Measurements from ENCODE around the gene ZNF136.

The ZNF136 gene

DNA sequence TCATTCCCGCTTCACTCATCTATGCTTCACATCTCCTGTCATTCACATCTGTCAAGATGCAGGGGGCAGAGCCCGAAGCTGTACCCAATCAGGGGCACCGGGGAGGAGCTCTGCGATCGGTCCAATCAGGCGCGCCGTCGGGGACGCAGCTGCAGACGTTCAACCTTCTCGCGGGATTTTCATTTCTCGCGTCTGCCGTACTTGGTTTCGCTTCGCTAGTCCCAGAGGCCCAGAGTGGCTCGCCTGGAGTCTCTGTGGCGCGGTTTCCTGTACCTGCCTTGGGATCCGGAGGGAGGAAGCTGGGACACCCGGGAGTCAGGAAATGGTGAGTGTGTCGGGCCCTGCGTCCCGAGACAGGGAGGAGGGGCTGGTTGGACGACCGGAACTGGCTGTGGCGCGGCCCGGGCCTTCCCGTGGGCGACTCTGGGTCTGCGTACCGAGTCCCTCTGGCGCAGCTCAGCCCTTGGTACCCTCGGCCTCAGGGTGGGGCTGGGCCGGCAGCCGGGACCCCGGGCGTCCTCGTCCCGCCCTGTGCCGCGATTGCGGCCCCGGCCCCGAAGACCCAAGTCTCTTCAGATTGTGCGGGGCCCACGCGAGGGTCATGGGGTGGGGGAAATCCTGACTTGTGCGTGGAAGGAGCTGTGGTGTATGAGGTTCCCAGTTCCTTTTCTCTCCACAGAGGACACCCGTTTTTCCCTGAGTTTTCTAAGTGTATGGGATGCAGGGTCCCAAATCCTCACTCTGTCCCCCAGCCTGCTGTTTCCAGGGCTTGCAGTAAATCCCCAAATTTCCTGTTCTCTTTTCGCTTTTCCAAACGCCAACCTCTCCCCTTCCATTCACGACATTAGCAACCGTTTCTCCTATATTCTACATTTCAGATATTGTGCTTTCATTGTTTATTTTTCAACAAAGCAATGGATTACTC, at the start of gene ZNF136:
ZNF136 (plus strand) TSS at position 215 of the 925 bp plus-strand sequence; CDS start at position 323, 108 bp downstream.
- peak; percentile 93 to 94 for DNase-seq (ENCODE audit: low read depth in 2 of 2)

DNA sequence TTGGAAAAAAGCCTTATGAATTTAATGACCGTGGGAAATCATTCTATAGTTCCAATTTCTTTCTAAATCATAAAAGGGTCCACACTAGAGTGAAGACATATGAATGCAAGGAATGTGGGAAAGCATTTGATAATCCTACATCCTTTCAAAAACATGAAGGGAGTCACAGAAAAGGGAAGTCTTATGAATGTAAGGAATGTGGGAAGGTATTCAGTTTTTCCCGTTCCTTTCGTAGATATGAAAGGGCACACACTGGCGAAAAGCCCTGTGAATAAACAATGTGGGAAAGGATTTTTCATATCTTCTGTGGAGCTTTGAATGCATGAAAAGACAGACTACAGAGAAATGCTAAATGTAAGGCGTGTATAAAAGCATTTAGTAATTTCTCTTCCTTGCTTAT, 49.8 kb upstream of the ZNF136 start:
- no peak for DNase-seq (ENCODE audit: low read depth in 2 of 2)

DNA sequence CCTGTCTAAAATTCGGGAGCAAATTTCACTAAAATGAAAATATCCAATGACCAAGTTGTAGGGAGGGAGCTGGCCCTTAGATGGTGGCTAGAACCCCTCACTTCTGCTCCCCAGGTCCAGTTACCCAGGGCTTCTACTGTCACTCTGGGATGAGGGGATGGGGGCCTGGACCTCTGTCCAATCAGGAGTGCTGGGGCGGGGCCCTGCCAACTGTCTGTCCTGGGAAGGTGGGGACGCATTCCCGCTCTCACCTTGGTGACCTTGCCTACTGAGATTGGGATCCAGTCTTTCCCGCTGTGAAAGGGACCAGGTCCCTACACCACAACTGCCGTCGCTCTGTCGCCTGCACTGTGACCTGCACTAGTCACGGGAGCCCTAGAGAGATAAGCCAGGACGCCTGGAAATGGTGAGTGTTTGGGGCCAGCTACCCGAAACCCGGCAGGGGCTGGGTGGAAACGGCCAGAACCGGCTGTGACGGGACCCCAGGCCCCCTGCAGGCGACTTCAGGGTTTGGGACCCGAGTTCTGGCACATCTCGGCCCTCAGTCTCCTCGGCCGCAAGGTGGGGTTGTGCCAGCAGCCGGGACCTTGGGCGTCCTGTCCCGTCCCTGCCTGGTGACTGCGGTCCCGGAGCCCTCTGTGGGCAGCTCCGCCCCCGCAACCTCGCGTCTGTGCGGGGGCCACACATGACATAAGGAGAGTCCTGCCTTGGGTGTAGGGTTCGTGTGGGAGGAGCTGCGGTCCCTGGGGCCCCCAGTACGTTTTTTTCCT, 45.5 kb upstream of the ZNF136 start:
- DNase-seq (ENCODE audit: low read depth in 2 of 2): no peak

DNA sequence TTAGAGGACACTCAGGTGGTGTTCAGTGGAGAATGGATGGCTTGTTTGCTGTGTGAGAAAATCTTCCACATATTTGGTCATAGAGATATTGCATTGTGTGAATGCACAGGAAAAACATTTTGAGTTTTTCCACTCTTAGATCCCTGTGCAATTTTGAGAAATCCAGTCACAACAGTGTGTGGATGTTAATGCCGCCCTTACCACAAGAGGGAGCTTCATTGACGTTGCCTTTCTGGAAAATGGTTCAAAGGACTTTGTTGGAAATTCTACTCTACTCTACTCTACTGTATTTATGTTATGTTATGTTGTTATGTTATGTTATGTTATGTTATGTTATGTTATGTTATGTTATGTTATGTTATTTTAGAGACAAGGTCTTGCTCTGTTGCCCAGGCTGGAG, 36.2 kb upstream of the ZNF136 start:
- DNase-seq (ENCODE audit: low read depth in 2 of 2): no peak

DNA sequence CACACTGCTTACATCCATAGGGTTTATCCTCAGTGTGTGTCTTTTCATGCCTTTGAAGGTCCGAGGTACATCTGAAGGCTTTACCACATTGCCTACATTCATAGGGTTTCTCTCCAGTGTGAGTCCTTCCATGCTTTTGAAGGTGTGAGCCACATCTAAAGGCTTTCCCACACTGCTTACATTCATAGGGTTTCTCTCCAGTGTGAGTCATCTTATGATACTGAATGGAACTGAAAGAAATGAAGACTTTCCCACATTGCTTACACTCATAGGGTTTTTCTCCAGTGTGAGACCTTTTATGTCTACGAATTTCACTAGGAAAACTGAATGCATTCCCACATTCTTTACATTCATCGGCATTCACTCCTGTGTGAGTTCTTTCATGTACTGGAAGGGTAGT, 29.8 kb upstream of the ZNF136 start:
- DNase-seq (ENCODE audit: low read depth in 2 of 2): no peak

DNA sequence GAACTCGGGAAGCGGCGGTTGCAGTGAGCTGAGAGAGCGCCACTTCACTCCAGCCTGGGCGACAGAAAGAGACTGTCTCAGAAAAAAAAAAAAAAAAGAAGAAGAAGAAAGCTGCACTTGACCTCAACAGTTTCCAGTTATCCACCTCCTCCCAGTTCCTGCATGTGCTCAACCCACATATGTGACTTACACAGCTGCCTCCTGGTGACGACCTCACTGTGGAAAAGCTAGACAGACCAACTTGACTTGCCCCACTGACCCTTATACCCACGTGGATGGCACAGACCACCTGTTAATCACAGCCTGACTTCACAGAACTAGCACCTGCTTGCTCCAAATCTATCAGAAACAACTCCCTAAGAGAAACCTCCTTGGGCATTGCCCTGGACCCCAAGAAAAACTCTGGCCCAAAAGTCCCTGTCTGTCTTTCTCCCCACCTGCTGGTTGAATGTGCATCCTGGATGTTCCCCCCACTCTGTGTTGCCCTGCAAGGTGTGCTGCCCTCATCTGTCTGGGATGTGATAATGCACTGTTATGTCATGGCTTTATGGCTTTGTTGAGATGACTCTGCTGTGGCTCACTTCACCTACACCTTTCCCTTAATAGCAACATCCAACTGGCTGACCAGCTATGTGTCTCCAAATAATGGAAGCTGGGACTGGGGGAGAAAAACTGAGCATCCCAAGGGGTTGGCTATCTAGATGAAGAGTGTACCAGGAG, 25.5 kb upstream of the ZNF136 start:
- peak in 1 of 2 donors; percentile 18 for DNase-seq (ENCODE audit: low read depth in 2 of 2)

DNA sequence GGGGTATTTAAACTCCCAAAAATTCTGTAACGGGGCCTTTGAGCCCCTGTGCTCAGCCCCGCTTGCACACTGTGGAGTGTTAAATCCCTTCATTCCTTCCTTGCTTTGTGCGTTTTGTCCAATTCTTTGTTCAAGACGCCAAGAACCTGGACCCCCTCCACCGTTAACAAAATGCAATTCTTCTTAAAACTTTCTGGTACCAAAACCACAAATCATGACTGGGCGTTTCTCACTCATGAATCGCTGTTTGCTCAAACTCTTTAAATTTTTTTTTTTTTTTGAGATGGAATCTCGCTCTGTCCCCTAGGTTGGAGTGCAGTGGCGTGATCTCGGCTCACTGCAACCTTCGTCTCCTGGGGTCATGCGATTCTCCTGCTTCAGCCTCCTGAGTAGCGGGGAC, 23.6 kb upstream of the ZNF136 start:
- no peak for DNase-seq (ENCODE audit: low read depth in 2 of 2)

DNA sequence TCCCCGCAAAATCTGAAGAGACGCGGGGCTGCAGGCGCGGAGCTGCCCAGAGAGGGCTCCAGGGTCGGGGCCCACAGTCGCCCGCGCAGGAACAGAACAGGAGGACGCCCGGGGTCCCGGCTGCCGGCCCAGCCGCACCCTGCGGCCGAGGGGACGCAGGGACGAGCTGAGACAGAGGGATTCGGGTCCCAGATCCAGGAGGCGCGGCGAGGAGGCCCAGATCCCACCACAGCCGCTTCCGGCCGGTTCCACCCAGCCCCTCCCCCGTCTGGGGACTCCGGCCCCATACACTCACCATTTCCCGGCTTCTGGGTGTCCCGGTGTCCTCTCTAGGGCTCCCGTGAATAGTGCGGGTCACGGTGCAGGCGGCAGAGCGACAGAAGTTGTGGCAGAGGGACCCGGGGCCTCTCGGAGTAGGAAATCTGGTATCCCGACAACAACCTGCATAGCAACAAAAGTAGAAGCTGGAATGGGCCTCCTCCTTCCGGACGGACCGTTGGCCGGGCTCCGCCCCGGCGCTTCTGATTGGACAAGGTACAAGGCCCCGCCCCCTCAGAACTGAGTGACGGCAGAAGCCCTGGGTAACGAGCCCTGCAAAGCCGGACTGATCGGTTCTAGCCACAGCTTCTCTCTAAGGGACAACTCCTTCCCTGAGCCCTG, 22.9 kb upstream of the ZNF136 start, which contains the start of gene ZNF20:
ZNF20 (minus strand) TSS at position 466 of the 660 bp plus-strand sequence; CDS start at position 298, 168 bp downstream.
- peak; percentile 82 to 92 for DNase-seq (ENCODE audit: low read depth in 2 of 2)

DNA sequence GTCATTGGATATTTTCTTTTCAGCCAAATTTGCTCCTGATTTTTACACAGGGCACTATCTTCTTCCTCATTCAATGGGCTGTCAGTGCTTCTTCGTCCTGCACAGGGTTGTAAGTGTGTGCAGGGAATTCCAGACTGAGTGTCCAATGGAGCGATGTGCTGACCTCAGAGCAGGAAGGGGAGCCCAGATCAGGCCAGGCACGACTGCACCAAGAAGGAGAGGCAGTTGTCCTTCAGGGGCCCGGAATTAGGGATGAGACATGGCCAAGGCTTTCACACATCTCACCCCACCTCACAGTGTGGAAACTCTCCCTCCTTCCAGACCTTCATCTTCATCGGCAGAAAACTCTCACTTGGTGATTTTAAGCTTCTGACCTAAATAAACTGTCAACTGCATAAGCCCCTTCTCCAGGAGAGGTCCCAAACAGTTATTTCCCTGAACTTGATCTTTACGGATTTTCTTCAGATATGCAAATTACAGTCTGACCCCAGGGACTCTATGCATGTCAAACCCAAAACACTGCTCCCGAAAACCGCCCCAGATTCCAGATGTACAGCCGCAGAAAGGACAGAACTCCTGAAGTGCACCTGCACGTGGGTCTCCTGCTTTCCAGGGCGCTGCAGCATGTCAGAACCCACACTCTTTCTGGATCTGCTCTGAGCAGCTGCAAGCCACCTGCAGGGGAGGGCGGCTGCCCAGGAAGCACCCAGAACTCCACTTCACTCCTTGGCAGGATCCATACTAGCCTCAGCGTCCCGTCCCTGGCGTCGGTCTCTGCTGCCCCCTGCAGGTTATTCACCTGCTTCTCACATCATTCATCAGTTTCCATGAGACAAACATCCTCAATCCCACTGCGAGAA, 22.1 kb upstream of the ZNF136 start:
- DNase-seq (ENCODE audit: low read depth in 2 of 2): peak; percentile 71 to 80

DNA sequence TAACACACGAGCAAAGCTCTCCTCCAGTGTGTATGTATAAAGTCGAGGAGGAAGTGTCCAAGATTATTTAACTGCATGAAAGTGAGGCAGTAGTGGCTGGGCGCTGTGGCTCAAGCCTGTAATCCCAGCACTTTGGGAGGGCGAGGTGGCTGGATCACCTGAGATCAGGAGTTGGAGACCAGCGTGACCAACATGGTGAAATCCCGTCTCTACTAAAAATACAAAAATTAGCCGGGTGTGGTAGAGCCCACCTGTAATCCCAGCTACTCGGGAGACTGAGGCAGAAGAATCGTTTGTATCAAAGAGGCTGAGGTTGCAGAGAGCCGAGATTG, 21.5 kb upstream of the ZNF136 start:
- no peak for DNase-seq (ENCODE audit: low read depth in 2 of 2)

DNA sequence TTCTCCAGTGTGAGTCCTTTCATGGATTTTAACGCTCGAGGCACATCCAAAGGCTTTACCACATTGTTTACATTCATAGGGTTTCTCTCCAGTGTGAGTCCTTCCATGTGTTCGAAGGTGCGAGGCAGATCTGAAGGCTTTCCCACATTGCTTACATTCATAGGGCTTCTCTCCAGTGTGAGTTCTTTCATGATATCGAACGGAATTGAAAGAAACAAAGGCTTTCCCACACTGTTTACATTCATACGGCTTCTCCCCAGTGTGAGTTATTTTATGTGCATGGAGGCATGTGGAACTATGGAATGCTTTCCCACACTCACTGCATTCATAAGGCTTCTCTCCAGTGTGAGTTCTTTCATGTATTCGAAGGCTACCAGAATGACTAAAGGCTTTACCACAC, 17.5 kb upstream of the ZNF136 start:
- DNase-seq (ENCODE audit: low read depth in 2 of 2): no peak

DNA sequence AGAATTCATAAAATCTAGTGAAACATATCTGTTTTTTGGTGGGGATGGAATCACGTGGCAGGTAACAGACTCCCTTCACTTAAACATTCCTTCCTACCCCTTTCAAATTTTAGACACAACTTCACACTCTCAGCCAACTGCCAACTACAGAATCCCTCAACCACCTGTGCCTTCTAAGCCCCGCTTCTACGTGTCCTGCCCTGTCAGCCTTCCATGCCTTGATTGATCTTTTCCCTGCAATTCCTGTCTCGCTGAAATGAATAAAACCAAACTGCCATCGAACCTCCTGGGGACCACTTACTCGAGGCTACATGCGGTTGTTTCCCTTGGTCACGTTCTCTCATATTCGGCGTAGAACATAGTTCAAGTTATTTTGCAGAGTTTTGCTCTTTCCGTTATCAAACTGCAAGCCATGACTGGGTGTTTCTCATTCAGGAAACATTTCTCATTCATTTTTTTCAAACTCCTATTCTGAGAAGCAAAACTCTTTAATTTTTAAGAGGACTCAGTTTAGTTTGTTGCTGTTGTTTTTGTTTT, 7.5 kb upstream of the ZNF136 start:
- DNase-seq (ENCODE audit: low read depth in 2 of 2): no peak

DNA sequence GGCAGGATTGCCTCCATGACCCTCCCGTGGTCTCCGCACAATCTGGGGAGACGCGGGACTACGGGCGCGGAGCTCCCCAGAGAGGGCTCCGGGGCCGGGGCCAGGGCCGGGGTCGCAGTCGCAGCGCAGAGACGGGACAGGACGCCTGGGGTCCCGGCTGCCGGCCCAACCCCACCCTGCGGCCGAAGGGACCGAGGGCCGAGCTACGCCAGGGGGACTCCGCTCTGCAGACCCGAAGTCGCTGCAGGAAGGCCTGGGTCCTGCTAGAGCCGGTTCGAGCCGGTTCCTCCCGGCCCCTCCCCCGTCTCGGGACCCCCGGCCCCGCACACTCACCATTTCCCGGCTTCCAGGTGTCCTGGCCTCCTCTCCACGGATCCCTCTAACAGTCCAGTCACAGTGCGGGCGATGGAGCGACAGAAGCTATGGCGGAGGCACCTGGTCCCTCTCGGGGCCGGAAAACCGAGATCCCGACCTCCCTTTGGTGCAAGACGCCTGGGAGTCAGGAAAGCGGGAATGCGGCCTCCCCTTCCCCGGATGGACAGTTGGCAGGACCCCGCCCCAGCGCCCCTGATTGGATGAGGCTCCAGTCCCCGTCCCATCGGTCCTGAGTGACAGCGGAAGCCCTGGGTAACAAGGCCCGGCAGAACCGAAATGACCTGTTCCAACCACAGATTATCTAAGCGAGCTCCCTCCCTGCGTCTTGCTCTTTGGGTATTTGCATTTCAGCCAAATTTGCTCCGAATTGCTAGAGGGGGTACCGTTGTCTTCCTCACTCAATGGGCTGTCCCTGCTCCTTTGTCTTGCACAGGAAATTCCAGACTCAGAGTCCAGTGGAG, 6.5 kb upstream of the ZNF136 start, which contains the start of gene ZNF625:
ZNF625 (minus strand) TSS at position 512 of the 836 bp plus-strand sequence; CDS start at position 336, 176 bp downstream.
- DNase-seq (ENCODE audit: low read depth in 2 of 2): no peak

DNA sequence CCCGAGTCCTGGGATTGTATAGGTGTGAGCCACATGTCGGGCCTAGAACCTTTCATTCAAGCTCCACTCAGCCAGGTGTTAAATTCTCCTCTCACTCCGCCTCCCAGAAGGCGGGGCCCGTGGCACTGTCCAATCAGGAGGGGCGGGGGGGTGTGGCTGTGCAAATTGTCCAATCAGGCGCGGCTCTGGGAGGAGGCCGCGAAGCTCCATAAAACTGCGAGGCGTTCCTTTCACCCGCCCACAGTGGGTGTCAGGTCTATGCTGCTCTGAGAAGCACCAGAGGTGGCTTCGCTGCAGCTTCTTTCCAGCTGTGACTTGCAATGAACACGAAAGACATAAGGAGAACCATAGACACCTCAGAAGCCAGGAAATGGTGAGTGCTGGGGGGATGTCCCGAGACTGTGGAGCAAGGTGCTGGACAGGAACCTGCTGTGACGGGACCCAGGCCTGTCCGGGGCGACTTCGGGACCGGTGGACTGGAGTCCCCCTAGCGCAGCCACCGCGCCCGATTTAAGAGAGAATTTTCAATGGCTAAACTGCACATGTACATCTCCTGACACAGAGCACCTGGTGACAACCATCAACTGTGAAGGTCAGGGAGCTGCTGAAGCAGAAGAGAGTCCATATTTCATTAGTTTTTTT, 3.0 kb upstream of the ZNF136 start:
- no peak for DNase-seq (ENCODE audit: low read depth in 2 of 2)

DNA sequence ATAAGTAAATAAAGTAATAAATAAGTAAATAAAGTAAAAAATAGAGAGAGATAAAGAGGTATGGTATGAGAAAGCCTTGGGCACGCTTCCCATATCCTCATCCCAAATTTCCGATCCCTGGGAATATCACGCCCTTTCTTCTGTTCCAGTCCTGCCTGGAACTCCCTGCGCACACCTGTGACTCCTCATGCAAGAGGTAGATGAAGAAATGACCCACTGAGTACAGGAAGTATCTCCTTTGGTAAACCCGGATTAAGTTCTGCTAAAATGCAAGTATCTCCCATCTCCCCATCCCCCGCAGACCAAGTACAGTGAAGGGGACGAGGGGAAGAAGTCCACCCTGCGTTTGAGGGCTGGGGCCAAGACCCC, 399 bp upstream of the ZNF136 start:
- DNase-seq (ENCODE audit: low read depth in 2 of 2): no peak

DNA sequence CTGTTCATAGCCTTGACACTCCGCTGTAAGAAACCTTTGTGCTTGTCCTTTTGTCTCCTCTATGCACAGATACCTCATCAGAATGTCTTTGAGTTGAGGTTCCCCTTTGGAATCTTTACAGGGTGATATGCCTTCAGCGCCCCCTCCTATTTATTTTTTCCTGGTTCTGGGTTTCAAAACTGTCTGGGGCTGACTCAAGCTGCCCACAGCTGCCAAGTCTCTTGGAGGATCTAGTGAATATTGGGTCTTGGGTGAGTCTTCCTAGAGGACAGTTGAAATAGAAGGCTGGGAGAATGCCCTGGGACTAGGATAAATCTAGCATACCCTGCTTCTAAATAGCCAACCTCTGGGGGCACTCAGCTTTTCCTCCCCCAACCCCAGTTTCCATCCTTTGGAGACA, 930 bp downstream of the ZNF136 start:
- no peak for DNase-seq (ENCODE audit: low read depth in 2 of 2)

DNA sequence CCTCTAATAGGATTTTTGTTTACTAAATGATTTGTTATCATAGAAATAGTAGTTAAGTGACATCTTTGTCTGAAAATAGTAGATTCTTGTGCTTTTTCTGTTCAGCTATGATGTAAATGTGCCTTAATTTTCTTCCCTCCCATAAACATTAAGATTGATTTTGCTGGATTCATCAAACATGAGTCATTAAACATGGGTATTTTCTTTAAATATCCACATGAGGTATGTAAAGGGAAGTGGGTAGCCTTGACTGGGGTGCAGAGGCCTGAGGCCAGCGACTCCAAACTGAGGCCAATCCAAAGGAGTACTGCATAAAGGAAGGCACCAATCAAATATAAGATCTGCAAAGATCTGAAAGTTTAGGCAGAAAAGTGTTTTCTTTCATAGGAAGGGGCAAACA, 3.7 kb downstream of the ZNF136 start:
- no peak for DNase-seq (ENCODE audit: low read depth in 2 of 2)

DNA sequence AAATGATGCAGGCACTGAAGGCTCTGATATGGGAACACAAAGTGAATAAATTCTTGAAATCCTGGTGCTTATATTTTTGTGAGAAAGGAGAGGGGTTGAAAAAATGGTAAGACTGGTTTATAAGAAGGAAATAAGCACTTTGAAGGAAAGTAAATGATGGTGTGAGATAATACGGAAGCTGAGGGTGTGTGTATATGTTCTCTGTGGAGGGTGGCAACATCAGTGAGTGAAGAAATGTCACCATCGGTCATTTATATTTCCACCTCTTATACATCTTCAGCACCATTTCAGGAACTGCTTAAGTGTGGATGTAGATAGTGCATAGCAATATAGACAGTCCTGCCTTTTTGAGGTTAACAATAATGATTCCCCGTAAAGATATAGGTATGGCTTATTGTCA, 17.5 kb downstream of the ZNF136 start:
- no peak for DNase-seq (ENCODE audit: low read depth in 2 of 2)

DNA sequence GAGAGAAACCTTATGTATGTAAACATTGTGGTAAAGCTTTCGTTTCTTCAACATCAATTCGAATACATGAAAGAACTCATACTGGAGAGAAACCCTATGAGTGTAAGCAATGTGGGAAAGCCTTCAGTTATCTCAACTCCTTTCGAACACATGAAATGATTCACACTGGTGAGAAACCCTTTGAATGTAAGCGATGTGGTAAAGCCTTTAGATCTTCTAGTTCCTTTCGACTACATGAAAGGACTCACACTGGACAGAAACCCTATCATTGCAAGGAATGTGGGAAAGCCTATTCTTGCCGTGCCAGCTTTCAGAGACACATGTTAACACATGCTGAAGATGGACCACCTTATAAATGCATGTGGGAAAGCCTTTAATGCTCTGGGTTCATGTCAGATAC, 24.7 kb downstream of the ZNF136 start:
- DNase-seq (ENCODE audit: low read depth in 2 of 2): no peak

Data from stimulated activated CD4-positive, alpha-beta T cell treated with anti-CD3 and anti-CD28 coated beads, Interleukin-15, amount 100 ng/mL, for 48 hours (primary cell).